22Rv1 (cell line): ENCODE data around the gene UNC13B.

Source experiments
- H3K27ac ChIP-seq: fragments of 450-650 bp; 2 replicates; pipeline ENCODE4 v1.5.1; 2017
- ZFX ChIP-seq: fragments of 450-650 bp; IDR thresholded peaks from 2 replicates; pipeline ENCODE4 v1.6.1; 2017; ENCODE audit warnings: antibody characterized with exemption, borderline replicate concordance
- TF ChIP-seq, protein P1 (sequence below): fragments of 450-650 bp; IDR thresholded peaks from 2 replicates; pipeline ENCODE4 v1.5.1; 2017; ENCODE audit warnings: mild to moderate bottlenecking

Gene UNC13B

GRCh38 chr9:35432076-35432475 is 270.3 kb downstream of the UNC13B start:
- no peak overlapping the region for H3K27ac ChIP-seq
- TF ChIP-seq, protein P1, sequence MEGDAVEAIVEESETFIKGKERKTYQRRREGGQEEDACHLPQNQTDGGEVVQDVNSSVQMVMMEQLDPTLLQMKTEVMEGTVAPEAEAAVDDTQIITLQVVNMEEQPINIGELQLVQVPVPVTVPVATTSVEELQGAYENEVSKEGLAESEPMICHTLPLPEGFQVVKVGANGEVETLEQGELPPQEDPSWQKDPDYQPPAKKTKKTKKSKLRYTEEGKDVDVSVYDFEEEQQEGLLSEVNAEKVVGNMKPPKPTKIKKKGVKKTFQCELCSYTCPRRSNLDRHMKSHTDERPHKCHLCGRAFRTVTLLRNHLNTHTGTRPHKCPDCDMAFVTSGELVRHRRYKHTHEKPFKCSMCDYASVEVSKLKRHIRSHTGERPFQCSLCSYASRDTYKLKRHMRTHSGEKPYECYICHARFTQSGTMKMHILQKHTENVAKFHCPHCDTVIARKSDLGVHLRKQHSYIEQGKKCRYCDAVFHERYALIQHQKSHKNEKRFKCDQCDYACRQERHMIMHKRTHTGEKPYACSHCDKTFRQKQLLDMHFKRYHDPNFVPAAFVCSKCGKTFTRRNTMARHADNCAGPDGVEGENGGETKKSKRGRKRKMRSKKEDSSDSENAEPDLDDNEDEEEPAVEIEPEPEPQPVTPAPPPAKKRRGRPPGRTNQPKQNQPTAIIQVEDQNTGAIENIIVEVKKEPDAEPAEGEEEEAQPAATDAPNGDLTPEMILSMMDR, result no peak
- TF ChIP-seq ZFX, result no peak

GRCh38 chr9:35436933-35437332 is 275.1 kb downstream of the UNC13B start:
- TF ChIP-seq, protein P1, result no peak
- no peak for TF ChIP-seq ZFX

GRCh38 chr9:35446012-35446411 is 284.2 kb downstream of the UNC13B start:
- no peak overlapping the region for H3K27ac ChIP-seq
- TF ChIP-seq, protein P1, result no peak
- TF ChIP-seq ZFX, result no peak

More at GRCh38 chr9:35436933-35437332, 275.1 kb downstream of the UNC13B start:
- no peak overlapping the region for H3K27ac ChIP-seq

GRCh38 chr9:35448496-35448895 is 286.7 kb downstream of the UNC13B start:
- H3K27ac ChIP-seq, result no peak overlapping the region
- TF ChIP-seq, protein P1, result no peak
- TF ChIP-seq ZFX, result no peak

DNA sequence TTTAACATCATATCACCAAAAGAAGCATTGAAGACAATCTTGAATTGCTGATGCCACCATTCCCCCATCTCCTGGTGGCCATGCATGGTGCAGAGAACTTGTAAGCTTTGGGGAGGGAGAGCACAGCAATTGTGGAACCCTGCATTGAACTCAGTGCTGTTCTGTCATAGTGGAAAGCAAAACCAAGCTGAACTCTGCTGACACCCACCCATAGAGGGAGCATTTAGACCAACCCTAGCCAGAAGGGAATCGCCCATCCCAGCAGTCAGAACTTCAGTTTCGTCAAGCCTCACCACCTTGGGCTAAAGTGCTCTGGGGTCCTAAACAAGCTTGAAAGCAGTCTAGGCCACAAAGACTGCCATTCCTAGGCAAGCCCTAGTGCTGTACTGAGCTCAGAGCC is 290.7 kb downstream of the UNC13B start:
- no peak for TF ChIP-seq ZFX
- TF ChIP-seq, protein P1, result no peak

GRCh38 chr9:35453786-35454185 is 292.0 kb downstream of the UNC13B start:
- H3K27ac ChIP-seq, result no peak overlapping the region
- TF ChIP-seq, protein P1, result no peak
- no peak for TF ChIP-seq ZFX

More for the DNA sequence above, 290.7 kb downstream of the UNC13B start:
- H3K27ac ChIP-seq, result no peak overlapping the region
